GM21619 (cell line): ENCODE data around the gene AGTRAP.

Source experiments
- ATAC-seq: cut with Tn5 transposase; IDR thresholded peaks from one replicate; pipeline ENCODE4 v1.9.1; 2021; ENCODE audit not compliant: unreplicated experiment

Gene AGTRAP

DNA sequence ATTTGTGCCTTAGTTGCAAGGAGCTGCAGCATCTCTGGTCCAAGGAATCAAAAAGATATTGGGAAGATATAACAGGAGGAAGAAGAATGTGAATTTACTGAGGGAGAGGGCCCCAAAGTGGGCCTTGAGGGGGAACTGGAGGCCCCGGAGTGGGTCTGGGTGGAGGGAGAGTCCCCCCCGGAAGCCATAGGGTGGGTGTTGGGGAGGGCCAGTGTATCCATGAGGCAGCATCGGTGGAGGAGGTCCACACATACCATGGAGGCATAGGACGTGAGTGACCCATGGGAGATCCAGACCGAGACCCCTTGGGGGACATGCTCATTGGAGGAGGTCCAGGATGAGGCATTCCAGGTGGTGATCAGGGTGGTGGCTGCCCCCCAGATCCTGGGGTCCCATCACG is 25.3 kb downstream of the AGTRAP start:
- ATAC-seq = no peak

DNA sequence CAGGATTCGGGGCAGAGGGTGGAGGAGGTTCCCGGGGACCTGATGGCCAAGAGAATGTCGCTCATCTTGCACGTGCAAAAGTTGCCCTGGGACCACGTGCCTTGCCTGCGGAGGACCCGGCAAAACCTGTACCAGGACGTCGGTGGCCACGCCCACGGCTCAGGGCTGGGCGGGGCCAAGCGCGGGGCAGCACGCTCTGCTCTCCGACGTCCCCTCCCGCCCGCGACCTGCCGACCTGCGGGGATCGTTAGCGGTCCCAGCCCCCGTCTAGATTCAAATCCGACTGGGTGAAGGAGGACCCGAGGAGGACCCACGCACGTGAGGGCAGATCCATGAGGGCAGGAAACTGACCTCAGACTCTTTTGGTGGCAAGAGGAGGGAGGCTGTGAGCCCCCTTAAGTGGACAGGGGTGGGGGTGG is 26.1 kb downstream of the AGTRAP start, which contains the start of gene C1orf167:
Gene C1orf167, plus strand, starts transcription at position 206 of the 419 bp plus-strand sequence. CDS start 2,208 bp downstream, outside the sequence.
- ATAC-seq = no peak

DNA sequence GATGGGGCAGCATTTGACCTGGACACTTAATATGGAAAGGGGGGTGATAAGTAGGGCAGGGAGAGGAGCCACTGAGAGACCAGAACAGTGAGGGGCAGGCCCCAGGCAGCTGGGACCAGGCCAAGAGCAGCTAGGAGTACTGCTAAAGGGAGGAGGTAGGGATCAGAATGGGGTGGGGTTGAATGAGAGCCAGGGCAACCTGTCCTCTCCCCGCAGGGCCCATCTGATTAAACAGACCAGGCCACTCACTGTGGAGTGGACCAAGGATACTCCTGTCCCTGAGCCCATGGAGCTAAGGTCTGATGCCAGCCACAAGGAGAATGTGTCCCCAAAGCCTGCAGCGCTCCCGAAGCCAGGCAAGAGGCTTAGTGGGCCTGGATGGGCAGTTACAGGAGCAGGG is 28.2 kb downstream of the AGTRAP start:
- ATAC-seq = no peak

DNA sequence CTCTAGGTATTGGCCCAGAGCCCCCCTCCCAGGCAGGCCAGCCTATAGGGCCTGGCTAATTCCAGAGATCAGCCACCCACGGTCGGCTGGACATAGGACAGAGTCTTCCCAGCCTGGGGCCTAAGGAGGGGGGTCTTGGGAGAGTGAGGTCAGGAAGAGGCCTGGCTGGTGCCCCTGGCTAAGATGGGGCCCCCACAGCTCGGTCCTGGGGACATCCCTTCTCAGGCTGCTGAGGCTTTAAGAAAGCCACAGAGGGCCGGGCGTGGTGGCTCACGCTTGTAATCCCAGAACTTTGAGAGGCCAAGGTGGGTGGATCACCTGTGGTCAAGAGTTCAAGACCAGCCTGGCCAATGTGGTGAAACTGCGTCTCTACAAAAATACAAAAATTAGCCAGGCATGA is 28.6 kb downstream of the AGTRAP start:
- no peak for ATAC-seq

DNA sequence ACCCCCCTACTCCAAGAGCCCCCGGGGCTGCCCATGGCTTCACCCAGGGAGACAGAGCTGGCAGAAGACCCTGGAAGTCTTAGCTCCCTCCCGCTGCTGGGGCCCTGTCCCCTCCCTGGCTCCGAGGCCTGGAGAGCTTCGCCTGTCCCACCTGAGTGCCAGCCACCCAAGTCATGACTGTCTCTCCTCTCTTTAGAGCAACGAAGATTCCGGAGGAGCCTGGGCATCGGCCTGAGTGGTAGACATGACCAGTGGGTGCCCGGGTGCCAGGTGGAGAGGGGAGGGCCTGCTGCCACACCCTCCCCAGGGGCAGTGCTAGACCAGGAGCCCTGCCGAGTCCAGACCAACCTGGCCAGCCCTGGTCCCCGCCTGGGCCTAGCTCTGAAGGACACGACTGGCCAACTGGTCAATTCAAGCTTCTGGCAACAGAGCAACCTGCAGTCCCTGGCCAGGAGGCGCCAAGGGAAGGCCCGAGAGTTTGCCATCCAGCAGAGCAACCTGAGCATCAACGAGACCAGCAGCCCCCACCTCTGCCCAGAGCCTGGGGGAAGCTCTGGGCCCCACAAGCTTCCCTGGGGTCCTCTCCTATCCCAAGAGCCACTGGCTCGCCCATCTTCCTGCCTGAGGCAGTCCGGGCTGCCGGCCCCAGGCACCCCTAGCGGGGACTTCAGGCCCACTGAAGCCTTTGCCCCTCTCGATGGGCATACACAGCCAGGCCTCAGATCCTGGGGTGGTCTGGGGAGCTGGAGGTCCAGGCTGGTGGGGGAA is 29.9 kb downstream of the AGTRAP start:
- ATAC-seq = no peak

DNA sequence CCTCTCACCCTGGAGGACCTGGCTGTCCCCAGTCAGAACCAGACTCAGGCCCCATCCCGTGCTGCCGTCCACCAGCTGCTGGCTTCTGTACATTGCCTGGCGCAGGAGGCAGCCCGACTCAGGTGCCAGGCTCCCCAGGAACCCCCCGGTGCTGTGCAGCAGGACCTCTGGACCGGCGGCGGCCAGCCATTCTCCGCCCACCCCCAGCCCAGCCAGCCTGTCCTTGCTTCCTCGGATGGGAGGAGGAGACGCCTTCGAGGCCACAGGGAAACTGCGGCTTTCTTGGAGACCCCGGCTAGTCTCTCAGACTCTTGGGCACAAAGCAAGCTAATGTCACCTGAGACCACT is 30.5 kb downstream of the AGTRAP start:
- ATAC-seq = no peak

DNA sequence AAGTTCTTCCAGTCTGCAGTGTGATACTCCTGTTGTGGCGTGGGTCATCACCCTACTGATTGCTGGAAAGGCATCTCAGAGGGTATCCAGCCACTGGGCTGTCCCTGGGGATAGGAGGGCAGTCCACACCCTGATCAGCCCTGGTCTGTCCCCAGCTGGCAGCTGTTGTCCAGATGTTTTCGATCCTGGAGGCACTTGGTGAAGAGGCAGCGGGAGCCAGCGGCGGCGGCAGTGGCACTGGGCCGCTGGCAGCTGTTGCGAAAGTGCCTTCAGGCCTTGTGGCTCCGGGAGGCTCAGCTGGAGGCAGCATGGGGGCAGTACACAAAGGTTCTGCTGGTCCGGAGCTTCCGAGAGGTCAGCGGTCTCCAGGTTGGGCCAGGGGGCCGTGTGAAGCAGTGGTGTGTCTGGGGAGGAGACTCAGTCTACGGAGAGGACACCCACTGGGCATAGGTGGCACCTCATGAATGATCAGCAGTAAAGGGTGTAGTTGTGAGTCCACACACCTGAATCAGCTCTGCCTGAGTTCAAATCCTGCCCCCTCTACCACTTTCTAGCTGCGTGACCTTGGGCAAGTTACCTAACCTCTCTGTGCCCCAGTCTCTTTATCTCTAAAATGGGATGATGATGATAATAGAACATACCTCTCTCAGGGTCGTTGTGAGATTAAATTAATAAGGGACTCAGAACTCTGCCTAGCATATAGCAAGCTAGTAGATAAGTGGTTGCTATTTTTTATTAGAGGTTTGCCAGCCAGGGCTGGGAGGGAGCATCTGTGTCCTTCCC is 32.2 kb downstream of the AGTRAP start:
- ATAC-seq = no peak

DNA sequence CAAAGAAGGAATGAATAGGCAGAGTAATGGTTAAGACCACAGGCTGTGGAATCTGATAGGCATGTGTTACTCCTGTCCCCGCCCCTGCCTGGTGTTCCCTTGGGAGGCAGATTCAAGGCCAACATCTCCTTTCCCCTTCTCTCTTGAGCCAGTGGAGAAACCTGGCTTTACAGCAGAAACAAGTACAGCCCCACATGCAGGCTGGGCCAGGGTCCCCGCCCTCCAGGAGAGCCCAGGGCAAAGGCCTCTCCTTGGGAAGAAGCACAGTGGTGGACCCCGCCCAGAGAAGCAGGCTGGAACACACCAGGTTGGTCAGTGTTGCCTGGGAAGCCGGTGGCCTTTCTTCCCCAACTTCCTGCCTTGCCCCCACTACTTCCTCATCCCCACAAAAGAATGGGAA is 32.9 kb downstream of the AGTRAP start:
- no peak for ATAC-seq

DNA sequence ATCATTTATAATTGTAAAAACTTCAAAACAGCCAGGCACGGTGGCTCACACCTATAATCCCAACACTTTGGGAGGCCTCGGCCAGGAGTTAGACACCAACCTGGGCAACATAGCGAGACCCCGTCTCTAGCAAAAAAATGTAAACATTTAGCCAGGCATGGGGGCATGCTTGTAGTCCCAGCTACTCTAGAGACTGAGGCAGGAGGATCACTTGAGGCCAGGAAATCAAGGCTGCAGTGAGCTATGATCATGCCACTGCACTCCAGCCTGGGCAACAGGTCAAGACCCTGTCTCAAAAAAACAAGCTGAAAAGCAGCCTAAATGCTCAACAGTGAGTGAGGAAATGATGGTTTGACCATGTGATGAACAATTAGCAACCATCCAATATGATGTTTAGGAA is 33.3 kb downstream of the AGTRAP start:
- no peak for ATAC-seq

DNA sequence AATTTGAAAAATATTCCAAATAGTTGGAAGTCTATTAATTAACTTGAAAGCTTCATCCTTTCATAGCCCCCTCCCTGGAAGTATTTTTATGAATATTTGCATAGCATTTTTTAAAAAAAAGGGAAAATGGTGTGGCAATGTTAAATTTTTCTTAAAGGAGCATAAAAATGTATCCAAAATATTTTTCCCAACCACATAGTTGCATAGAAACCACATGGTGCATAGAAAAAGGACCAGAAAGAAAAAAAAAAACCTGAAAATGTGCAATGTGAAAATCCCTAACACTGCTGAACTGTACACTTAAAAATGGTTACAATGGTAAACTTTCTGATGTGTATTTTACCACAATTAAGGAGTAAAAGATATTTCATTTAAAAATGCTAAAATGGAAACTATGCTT is 34.1 kb downstream of the AGTRAP start:
- no peak for ATAC-seq

DNA sequence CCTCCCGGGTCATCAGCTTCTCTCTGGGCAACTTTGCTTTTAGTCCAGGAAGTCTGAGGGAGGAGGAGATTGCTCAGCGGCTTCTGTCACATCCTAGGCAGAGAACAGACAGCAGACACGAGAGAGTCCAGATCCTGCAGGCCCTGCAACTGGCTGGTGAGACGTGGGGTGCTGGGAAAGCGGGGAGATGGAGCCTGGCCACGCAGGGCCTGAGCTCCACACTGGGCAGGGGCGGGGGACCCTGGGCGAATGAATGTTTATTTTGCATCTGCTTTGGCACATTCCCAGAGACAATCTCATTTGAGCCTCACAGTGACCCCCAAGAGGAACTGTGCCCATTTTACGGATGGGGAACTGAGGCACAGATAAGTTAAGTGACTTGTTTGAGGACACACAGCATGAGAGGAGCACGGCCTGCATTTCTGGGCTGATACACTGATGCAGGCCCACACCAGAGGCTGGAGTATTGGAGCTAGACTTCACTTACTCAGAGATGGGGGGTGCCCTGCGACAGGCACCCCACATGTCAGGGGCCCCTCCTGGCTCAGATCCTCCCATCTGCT is 35.6 kb downstream of the AGTRAP start:
- ATAC-seq = no peak

DNA sequence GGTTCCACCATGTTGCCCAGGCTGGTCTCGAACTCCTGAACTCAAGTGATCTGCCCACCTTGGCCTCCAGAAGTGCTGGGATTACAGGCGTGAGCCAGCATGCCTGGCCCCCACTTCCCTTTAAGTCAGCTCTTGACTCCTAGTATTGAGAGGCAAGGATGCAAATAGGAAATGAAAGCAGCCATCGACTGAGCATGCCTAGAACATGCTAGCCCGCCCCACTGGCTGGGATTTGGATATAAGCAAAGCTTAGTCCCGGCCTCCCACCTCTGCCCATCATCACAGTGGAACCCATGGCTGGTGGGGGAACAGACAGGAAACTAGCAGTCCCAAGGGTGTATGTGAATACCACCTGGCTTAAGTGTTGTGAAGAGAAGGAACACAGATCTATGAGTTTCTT is 36.5 kb downstream of the AGTRAP start:
- ATAC-seq = no peak

DNA sequence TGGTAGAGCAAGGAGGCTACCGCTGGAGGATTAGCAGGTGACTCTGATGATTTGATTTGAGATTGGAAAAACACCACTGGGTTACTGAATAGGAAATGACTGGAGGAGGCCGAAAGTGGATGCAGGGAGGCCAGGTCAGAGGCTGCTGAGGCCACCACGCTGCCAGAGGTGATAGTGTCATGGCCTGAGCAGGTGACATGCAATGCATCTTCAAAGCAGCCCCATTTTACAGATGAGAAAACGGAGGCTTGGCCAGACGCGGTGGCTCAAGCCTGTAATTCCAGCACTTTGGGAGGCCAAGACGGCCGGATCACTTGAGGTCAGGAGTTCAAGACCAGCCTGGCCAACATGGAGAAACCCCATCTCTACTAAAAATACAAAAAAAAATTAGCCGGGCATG is 38.8 kb downstream of the AGTRAP start:
- ATAC-seq = no peak

DNA sequence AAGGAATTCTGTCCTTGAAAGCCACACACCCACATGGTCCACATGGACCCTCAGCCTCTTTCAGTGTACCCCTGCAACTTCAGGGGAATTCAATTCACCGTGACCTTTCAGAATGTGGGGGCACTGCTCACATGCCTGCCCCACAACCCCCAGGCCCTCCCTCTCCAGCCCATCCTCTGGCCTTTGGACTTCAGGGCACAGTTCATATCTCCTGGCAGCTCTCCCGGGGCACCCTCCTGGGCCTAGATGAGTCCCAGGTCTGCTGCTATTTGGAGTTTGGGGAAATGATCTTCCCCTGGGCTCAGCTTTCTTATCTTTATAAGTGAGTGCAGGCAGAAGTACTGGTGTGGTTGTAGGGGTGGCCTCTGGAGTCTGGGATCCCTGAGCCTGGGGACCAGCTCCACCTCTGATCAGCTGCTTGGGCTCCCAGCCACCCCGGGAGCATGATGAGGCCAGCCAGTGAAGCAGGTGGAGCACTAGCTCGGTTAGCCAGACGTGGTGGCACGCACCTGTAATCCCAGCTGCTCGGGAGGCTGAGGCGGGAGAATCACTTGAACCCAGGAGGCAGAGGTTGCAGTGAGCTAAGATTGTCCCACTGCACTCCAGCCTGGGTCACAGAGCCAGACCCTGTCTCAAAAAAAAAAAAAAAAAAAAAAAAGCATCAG is 41.9 kb downstream of the AGTRAP start:
- ATAC-seq = no peak

DNA sequence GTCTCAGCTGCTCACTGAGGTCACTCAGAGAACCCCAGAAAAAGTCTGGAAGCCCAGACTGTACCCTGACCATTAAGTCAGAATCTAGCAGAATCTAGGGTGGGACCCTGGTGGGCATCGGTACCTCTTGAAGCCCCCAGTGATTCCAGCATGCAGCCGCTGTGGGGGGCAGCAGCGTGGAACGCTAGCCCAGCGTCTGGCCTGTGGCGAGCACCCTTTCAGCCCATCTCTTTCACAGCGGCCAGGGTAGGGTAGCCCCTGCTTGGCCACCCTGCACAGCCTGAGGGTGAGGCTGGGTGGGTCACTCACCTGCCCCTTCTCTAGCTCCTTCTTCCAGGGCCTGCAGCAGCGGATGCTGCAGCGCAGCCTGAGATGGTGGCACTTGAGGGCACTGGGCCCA is 42.4 kb downstream of the AGTRAP start:
- ATAC-seq = no peak

DNA sequence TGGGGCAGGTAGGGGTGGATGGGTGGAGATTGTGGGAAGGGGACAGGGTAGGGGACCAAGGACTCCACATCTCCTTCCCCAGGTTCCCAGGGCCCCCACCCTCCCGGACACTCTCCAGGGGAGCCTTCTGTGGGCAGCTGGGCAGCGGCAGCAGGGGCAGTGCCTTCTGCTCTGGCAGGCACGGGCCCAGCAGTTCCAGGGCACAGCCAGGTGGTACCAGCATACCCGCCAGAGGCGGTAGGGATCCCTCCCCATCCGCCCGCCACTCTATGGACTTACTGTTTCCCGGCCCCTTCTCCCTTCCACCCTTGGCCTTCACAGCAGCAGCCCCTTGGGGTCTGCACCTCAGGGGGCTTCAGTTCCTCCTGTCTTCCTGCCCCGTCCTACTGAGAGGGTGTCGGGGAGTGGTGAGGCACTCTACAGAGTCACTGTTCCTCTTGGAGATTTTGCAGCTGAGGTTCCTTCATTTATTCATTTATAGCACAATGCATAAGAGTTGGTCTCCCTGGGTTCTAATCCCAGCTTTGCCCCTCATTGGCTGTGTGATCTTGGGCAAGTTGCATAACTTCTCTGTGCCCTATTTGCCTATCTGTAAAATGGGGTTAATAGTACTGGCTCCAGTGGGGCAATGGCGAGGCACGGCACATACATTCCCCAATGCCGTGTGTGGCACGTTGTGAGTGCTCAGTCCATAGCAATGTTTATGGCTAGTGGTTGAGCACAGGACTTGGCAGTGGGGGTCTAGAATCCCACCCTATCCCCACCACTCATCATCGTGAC is 43.1 kb downstream of the AGTRAP start:
- no peak for ATAC-seq

DNA sequence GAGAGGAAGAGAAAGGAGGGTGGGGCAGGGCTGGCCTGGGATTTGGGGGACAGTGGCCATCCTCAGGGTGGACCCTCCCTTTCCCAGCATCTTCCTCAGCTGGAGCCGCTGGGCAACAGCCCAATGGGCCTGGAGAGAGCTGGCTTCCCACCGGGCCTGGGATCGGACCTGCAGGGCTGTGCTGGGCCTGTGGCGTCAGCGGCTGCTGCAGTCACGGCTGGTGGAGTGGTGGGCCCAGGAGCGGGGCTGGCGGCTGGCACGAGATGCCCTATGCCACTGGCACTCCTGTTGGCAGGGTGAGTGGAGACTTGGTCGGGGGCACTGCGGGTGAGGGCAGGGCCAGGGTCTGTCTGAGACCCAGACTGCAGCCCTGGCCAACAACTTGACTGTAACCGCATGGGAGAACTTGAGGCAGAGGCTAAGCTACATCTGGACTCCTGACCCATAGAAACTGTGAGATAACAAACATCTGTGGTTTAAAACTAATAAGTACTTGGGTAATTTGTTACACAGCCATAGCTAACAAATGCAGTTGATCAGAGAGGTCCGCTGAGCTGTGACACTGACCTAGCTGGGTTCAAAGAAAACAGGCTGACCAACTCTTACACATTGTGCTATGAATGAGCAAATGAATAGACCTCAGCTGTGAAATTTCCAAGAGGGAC is 43.9 kb downstream of the AGTRAP start:
- ATAC-seq = no peak

DNA sequence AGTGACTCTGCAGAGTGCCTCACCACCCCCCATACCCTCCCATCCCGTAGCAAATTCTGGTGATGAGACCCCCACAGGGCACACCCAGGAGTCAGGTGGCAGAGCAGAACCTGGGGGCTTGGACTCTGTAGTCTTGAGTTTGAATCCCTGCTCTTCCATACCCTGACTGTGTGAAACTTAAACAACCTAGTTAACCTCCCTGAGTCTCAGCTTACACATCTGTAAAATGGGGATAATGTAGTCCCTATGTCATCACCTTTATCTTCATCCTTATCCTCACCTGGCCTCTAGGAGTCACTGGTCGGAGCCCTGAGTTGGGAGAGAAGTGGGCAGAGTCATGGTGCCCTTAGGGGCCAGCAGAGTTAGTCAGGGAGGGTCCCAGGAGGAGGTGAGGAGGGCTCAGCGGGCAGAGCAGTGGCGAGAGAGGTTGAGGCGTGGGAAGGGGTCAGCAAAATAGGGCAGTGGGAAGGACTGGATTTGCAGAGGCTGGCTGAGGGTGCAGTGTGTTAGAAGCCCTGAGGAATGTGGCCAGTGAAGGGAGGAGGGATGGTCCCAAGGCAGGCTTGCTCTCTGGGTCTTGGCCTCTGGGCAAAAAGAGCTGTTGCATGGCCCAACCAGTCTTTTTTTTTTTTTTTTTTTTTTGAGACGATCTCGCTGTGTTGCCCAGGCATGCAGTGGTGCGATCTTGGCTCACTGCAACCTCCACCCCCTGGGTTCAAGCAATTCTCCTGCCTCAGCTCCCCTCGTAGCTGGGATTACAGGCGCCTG is 44.6 kb downstream of the AGTRAP start:
- ATAC-seq = no peak

DNA sequence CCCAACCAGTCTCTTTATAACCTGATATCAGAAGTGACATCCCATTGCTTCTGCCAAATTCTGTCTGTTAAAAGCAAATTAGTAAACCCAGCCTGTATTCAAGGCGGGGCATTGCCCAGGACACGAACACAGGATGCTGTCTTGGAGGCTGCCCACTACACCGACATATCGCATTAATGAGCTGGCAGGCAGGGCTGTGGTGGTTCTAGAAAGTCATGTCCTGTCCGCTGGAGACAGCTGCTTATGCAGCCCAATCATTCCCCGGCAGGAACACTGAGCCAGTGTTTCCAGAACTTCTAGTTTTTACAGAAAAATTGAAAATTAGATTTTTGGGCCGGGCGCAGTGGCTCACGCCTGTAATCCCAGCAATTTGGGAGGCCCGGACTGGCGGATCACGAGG is 45.4 kb downstream of the AGTRAP start:
- no peak for ATAC-seq
